Activated CD8-positive, alpha-beta memory T cell treated with anti-CD3 and anti-CD28 coated beads, Interleukin-2, amount 50 U/mL, for 24 hours (primary cell): ENCODE data around the gene WDCP.

Source experiments
- DNase-seq: peaks from one replicate; pipeline ENCODE4 v3.0.0-alpha.2; 2020; ENCODE audit errors: extremely low read depth

The WDCP gene

DNA sequence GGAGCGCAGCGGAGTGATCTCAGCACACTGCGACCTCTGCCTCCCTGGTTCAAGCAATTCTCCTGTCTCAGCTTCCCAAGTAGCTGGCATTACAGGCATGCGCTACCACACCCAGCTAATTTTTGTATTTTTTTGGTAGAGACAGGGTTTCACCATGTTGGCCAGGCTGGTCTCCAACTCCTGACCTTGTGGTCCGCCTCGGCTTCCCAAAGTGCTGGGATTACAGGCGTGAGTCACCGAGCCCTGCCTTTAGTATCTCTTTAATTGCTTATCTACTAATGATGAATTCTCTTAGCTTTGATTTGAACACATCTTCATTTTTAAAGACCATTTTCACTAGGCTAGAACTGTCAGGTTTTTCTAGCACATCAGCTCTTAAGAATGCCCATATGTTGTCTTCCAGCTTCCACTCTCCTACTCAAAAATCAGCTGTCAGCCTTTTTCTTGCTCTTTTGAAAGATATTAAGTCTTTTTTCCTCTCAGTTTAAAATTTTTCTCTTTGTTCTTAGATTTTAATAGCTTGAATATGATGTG lies 53.4 kb downstream of the WDCP start:
- no peak for DNase-seq

DNA sequence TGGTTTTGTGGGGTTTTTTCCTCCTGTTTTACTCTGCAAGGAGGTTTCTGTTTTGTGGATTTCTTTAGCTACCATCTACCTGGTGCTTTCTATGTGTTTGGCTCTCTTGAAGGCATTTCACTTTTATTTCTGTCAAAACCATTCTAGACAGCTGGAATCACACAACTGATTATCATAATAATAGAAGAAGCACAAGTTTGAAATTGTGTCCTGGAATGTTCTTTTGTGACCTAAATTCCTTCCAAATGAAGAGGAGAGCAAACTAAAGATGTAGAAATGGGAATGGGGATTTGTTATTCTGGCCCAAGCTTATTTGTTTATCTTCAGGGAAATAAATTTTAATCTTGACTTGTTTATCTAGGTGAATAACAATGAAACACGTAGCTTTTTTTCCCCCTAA lies 54.3 kb downstream of the WDCP start:
- no peak for DNase-seq

DNA sequence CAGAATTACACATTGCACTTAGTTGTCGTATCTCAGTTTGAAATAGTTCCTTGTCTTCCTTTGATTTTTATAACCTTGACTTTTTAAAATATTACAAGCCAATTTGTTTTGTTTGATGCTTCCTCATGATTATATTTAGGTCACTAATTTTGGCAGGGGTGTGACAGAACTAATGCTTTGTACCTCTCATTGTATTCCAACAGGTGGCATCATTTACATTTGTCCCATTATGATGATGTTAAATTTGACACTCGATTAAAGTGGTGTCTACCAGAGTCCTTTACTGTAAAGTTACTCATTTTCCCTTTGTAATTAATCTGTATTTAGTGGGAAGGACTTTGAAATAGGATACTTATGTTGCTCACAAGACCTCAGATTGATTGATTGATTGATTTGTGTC lies 58.8 kb downstream of the WDCP start:
- DNase-seq: no peak
